Endothelial cell of umbilical vein (primary cell): ENCODE data around the gene PELI2.

Source experiments
- CTCF ChIP-seq, 2 donors: IDR thresholded peaks; 1 replicate in 1 of 2; 2 replicates in 1 of 2; pipeline ENCODE4 v1.5.1; 2011; ENCODE audit warnings: low read length in 2 of 2, mild to moderate bottlenecking in 2 of 2, moderate library complexity in 2 of 2, control low read depth in 1 of 2, inconsistent platforms in 1 of 2, low read depth in 1 of 2; ENCODE audit not compliant: insufficient read depth in 1 of 2; ENCODE audit errors: extremely low read depth in 1 of 2
- EZH2 ChIP-seq: IDR thresholded peaks from 2 replicates; pipeline ENCODE4 v1.6.1; 2012; ENCODE audit warnings: borderline replicate concordance, low read depth, mild to moderate bottlenecking, moderate library complexity, low read length, inconsistent platforms; ENCODE audit not compliant: severe bottlenecking
- JUN ChIP-seq: IDR thresholded peaks from 2 replicates; pipeline ENCODE4 v1.6.1; 2011; ENCODE audit warnings: borderline replicate concordance, low read depth; ENCODE audit not compliant: insufficient read length, insufficient read depth
- MAX ChIP-seq: IDR thresholded peaks from 2 replicates; pipeline ENCODE4 v1.6.1; 2011; ENCODE audit not compliant: insufficient read depth, insufficient read length
- POLR2A ChIP-seq: IDR thresholded peaks from 2 replicates; pipeline ENCODE4 v1.6.1; 2012; ENCODE audit warnings: low read depth, mild to moderate bottlenecking, control low read depth, low read length
- POLR2AphosphoS5 ChIP-seq: IDR thresholded peaks from 2 replicates; pipeline ENCODE4 v1.6.1; 2012; ENCODE audit warnings: low read depth, mild to moderate bottlenecking, control low read depth, low read length, moderate library complexity; ENCODE audit not compliant: insufficient read depth

DNA sequence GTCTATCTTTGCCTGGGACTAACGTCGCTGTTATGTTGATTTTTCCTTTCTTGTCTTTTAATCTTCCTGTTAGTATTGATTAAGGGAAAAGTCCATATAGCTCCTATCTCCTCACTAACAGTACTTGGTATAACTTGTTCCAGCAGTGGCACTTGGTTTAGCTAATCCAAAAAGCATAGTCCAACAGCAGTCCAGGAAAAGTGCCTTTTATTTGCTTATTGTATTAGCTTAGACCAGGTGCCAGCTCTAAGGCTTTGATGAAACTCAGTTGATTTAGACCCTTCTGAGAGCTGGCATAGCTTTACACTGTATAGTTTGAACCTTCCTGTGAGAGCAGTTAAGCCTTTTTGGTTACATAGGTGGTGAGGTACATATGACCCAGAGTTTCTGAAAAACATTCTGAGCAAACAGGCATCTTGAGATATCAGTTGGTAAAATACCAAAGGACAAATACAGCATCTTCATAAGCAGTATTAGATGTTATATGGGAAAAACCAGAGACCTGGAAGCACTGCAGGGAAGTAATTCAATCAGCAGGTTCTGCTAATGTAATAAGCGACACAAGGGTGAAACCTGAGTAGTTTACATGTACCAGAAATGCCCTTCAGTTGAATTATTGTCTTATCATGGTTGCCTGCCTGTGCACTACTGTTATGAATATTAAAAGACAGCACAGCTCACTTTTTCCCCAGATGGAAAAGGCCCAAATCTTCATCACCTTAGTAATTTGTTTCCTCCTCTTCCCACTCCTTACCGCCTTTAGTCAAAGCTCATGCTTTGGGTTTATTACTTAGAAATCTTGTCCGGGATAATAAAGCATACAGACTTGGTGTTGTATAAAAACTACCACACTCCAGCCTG, 13.0 kb downstream of the PELI2 start:
- TF ChIP-seq MAX (no peak), EZH2 (no peak), POLR2A (no peak), CTCF (IDR thresholded peaks at IDR 0.05; ENCODE audit: extremely low read depth in 1 of 2, insufficient read depth in 1 of 2, low read depth in 1 of 2, low read length in 2 of 2) (no peak), POLR2AphosphoS5 (no peak), JUN (no peak)
